DOHH2 (cell line): ENCODE measurements around the gene SMIM22.

Experiments used
- H3F3A ChIP-seq: fragments of 200-600 bp; sonication (generic), shearing (Covaris generic); 2 replicates; pipeline ENCODE4 v1.6.0; 2016; ENCODE audit warnings: antibody characterized with exemption, mild to moderate bottlenecking; ENCODE audit not compliant: control insufficient read depth, insufficient read depth
- H3K27ac ChIP-seq: fragments of 200-600 bp; sonication (generic); 2 replicates; pipeline ENCODE4 v1.5.1; 2014; ENCODE audit warnings: low read depth, mild to moderate bottlenecking, low read length, moderate library complexity
- H3K27me3 ChIP-seq: fragments of 200-600 bp; sonication (generic); 2 replicates; pipeline ENCODE4 v1.6.1; 2014; ENCODE audit warnings: mild to moderate bottlenecking, low read length, mixed read lengths; ENCODE audit not compliant: control insufficient read depth
- H3K36me3 ChIP-seq: fragments of 200-600 bp; sonication (generic); 2 replicates; pipeline ENCODE4 v1.6.1; 2014; ENCODE audit warnings: mild to moderate bottlenecking, low read length, moderate library complexity, mixed read lengths; ENCODE audit not compliant: control insufficient read depth
- H3K4me1 ChIP-seq: fragments of 200-600 bp; sonication (generic); 2 replicates; pipeline ENCODE4 v1.6.1; 2014; ENCODE audit warnings: mild to moderate bottlenecking, low read length, mixed read lengths; ENCODE audit not compliant: control insufficient read depth
- H3K4me2 ChIP-seq: fragments of 200-600 bp; sonication (generic); 2 replicates; pipeline ENCODE4 v1.6.0; 2014; ENCODE audit warnings: mild to moderate bottlenecking, low read length, moderate library complexity
- H3K4me3 ChIP-seq: fragments of 200-600 bp; sonication (generic); 2 replicates; pipeline ENCODE4 v1.5.1; 2014; ENCODE audit warnings: mild to moderate bottlenecking, low read length, mixed read lengths
- H3K79me2 ChIP-seq: fragments of 200-600 bp; sonication (generic); 2 replicates; pipeline ENCODE4 v1.6.1; 2014; ENCODE audit warnings: mild to moderate bottlenecking, low read length, mixed read lengths; ENCODE audit not compliant: control insufficient read depth
- H3K9me2 ChIP-seq: fragments of 200-600 bp; sonication (generic); replicated peaks from 2 replicates; pipeline ENCODE4 v1.6.1; 2014; ENCODE audit warnings: mild to moderate bottlenecking, low read length, mixed read lengths; ENCODE audit not compliant: control insufficient read depth
- H3K9me3 ChIP-seq: fragments of 200-600 bp; sonication (generic); 2 replicates; pipeline ENCODE4 v1.6.1; 2014; ENCODE audit warnings: antibody characterized with exemption, low read length, mixed read lengths; ENCODE audit not compliant: control insufficient read depth, insufficient read depth
- H4K20me1 ChIP-seq: fragments of 200-600 bp; sonication (generic); 2 replicates; pipeline ENCODE4 v1.6.0; 2014; ENCODE audit warnings: low read depth, mild to moderate bottlenecking, antibody characterized with exemption, low read length, moderate library complexity; ENCODE audit not compliant: control insufficient read depth, insufficient read depth
- EZH2phosphoT487 ChIP-seq: fragments of 200-600 bp; sonication (generic); IDR thresholded peaks from 2 replicates; pipeline ENCODE4 v1.6.1; 2017; ENCODE audit warnings: borderline replicate concordance, mild to moderate bottlenecking, antibody characterized with exemption, low read length, moderate library complexity, mixed read lengths
- TF ChIP-seq, protein P1 (sequence below): fragments of 200-600 bp; sonication (generic); IDR thresholded peaks from one replicate; pipeline ENCODE4 v1.5.1; 2014; ENCODE audit warnings: antibody characterized with exemption, mild to moderate bottlenecking, low read depth, low read length; ENCODE audit not compliant: poor library complexity, severe bottlenecking

SMIM22 gene

DNA sequence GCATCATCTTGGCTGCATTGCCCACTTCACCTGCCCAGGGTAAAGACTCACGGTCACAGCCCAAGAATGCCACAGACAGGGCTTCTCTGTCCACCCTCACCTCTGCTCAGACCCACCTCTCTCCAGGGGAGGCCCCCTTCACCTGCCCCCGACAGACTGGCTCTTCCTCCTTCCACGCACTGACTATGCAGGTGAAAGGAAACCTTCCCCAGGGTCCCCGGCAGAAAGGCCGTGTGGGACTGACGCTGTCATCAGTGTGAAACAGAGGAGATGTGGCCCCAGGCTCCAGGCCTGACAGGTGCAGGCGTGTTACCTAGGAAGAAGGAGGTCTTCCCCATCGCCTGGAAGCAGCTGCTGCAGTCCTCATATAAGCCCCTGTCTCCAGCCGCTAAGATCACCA, 16.6 kb downstream of the SMIM22 start:
- no peaks in the 10 kb centered on the region for H4K20me1 ChIP-seq
- H3K27me3 ChIP-seq = no peaks in the 10 kb centered on the region
- H3F3A ChIP-seq = no peaks in the 10 kb centered on the region
- H3K36me3 ChIP-seq = peaks cover 63% of the 10 kb centered on the region
- no peak overlapping the region for H3K4me3 ChIP-seq
- H3K9me3 ChIP-seq = no peaks in the 10 kb centered on the region
- H3K79me2 ChIP-seq = no peaks in the 10 kb centered on the region
- no peaks in the 10 kb centered on the region for H3K9me2 ChIP-seq
- H3K27ac ChIP-seq = no peak overlapping the region
- no peak overlapping the region for H3K4me2 ChIP-seq
- TF ChIP-seq, protein P1, sequence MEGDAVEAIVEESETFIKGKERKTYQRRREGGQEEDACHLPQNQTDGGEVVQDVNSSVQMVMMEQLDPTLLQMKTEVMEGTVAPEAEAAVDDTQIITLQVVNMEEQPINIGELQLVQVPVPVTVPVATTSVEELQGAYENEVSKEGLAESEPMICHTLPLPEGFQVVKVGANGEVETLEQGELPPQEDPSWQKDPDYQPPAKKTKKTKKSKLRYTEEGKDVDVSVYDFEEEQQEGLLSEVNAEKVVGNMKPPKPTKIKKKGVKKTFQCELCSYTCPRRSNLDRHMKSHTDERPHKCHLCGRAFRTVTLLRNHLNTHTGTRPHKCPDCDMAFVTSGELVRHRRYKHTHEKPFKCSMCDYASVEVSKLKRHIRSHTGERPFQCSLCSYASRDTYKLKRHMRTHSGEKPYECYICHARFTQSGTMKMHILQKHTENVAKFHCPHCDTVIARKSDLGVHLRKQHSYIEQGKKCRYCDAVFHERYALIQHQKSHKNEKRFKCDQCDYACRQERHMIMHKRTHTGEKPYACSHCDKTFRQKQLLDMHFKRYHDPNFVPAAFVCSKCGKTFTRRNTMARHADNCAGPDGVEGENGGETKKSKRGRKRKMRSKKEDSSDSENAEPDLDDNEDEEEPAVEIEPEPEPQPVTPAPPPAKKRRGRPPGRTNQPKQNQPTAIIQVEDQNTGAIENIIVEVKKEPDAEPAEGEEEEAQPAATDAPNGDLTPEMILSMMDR = no peak
- TF ChIP-seq EZH2phosphoT487 = no peak
- no peaks in the 10 kb centered on the region for H3K4me1 ChIP-seq

DNA sequence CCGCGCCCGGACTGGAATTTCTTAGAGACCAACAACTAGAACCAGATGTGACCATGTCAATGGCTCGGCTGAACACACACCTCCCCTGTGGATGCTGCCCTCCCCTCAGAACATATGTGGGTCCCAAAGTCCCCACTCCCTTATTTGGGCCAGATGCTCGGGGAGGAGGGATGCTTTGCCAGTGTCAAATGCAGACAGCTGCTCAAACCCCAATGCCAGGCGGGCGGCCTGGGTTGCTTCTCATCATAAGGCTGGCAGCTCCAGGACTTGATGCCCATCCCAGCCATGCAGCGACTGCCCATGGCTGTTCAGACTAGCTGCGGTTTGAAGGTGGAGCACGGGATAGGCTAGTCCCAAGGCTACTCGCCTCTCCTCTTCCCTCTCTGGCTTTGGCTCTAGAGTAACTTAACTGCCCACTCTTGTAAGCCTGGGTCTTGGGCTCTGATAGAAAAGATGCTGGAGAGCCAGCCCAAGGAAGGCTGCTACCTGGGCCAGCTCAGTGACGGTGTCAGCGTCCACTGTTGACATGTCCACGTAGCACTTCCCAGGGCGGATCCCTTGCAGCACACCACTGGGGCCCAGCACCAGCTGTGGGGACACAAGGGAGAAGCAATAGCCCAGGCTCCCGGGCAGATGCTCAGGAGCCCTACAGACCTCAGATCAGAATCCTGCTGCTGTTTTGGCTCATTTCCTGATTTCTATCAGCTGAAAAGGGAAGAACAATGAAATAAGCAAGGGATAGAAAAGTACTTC, 18.3 kb downstream of the SMIM22 start:
- H3K79me2 ChIP-seq = no peaks in the 10 kb centered on the region
- no peaks in the 10 kb centered on the region for H3K27me3 ChIP-seq
- no peak overlapping the region for H3K27ac ChIP-seq
- TF ChIP-seq EZH2phosphoT487 = no peak
- TF ChIP-seq, protein P1 = no peak
- H3K9me3 ChIP-seq = no peaks in the 10 kb centered on the region
- H3K4me2 ChIP-seq = no peak overlapping the region
- no peaks in the 10 kb centered on the region for H3F3A ChIP-seq
- no peaks in the 10 kb centered on the region for H3K4me1 ChIP-seq
- no peaks in the 10 kb centered on the region for H4K20me1 ChIP-seq
- H3K9me2 ChIP-seq = no peaks in the 10 kb centered on the region
- no peak overlapping the region for H3K4me3 ChIP-seq
- H3K36me3 ChIP-seq = peaks cover 62% of the 10 kb centered on the region

DNA sequence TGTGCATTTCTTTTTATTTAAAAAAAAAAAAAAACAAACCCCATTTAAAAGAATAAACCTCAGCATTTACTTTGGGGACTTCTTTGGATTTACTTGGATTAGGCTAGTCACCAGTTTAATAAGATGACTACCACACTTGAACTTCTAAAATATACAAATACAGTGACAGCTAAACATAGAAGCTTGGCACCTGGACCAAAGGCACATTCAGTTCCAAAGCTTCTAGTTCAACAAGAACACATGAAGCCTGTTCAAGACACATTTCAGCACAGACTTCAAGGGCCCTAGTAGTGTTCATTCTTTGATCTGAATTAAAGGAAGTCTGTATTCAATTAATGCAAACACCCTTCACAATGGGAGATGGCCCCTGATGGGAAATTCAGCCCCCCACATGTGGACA, 18.9 kb downstream of the SMIM22 start:
- Histone ChIP-seq H3K9me2 (no peaks in the 10 kb centered on the region), H3F3A (no peaks in the 10 kb centered on the region), H3K4me3 (no peak overlapping the region), H3K27ac (no peak overlapping the region), H4K20me1 (no peaks in the 10 kb centered on the region), H3K4me2 (no peak overlapping the region), H3K36me3 (peaks cover 61% of the 10 kb centered on the region), H3K27me3 (no peaks in the 10 kb centered on the region), H3K4me1 (no peaks in the 10 kb centered on the region), H3K79me2 (no peaks in the 10 kb centered on the region), H3K9me3 (no peaks in the 10 kb centered on the region)
- no peak for TF ChIP-seq EZH2phosphoT487
- TF ChIP-seq, protein P1 = no peak
